HG03159 (cell line): Measurements from ENCODE around the gene RUBCNL.

ENCODE experiments used
- ATAC-seq: cut with Tn5 transposase; IDR thresholded peaks from one replicate; pipeline ENCODE4 v1.9.1; 2021; ENCODE audit warnings: mild to moderate bottlenecking, moderate library complexity; ENCODE audit not compliant: unreplicated experiment

The RUBCNL gene

DNA sequence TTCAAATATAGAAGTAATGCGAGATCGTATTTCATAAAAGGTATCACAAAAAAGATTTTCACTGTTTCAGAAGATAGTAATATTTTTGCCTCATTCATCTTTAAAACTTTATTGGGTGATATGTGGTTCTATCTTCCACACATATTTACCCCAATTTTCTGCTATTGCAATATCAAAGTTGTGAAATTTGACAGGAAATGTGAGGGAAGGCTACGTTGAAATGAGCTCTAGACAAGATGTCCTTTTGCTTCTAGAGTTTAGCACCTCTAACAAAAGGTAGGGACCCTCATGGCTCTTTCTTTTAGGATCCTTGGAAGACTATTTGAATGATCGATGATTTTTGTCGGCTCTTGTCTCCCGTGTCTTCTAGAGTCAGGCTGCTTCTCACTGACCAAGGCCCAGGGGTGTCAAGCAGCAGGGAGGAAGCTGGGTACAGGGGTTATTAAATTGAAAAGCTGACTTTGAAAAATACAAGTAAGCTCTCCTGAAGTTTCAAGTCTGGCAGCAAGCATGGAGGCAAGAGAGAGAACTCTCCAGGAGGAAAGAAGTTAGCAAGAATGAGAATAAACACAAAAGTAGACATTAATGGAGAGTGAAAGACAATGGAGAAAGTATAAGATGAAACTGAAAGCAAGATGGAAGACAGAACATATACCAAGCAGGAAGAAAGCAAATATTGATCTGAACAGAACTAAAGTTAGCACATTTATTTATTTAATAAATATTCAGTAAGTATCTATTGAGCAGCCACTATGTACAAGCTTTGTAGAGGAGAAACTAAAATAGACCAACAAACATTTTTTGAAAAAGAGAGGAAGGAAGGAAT lies 73.4 kb downstream of the RUBCNL start:
- no peak for ATAC-seq

DNA sequence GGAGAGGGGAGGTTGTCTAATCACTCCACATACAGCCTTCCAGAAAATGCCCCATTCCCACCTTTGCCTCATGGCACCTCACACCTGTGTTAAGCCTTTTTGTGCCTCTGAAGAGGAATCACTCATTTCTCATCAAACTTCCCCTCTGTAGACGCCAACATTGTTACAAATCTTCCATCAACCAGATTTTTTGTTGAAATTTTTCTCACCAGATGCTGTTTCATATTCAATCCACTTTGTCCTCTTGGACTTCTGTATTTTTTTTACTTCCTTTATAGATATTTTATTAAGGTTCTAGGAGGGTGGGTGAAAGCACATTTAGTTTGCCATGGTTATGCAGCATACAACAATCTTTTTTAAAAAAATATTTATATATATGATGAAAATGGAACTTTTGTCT lies 74.0 kb downstream of the RUBCNL start:
- no peak for ATAC-seq

DNA sequence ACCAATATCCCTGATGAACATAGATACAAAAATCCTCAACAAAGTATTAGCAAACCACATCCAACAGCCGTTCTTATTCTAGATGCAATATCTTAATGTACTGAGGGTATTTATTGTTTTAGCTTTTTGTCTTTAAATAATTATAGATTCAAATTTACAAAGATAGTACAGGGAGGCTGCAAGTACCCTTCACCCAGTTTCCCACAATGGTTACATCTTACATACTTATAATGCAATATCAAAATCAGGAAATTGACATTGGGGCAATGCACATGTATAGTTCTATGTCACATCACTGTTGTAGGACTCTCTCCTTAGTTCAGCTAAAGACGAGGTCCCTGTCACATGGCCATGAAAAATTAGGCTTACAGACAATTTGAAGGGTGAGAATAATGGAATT lies 75.8 kb downstream of the RUBCNL start:
- no peak for ATAC-seq

DNA sequence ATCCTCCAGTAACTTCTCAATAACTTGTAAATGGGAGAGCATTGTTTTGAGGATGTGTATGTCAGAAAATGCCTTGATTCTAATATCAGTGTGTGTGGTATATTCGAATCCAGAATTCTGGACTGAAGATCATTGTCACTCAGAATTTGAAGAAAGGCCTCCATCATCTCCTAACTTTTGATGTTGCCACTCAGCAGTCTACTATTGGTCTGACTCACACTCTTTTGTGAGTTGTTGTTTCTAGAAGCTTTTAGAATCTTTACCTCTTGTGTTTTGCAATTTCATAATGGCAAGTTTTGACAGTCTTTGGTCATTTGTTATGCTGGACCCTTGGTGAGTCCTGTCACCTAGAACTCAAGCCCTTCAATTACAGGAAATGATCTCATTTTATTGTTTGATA lies 77.0 kb downstream of the RUBCNL start:
- no peak for ATAC-seq

DNA sequence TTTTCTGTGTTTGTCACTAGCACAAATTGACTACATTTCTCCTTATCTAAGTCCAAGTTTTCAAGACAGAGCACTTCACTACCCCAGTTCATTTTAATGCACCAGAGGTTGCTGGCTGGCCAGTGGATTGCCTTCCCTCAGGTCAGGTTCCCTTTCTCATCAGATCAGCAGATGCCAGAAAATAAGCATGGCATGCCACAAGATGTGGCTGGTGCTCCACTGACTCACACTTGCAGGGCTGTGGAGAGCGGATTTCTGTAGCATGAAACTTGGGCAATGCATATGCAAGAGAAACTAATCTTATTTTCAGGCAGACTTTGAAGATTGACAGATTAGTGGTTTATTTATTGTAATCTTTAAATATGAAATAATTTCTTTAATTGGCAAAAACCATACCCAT lies 79.5 kb downstream of the RUBCNL start:
- ATAC-seq: no peak

DNA sequence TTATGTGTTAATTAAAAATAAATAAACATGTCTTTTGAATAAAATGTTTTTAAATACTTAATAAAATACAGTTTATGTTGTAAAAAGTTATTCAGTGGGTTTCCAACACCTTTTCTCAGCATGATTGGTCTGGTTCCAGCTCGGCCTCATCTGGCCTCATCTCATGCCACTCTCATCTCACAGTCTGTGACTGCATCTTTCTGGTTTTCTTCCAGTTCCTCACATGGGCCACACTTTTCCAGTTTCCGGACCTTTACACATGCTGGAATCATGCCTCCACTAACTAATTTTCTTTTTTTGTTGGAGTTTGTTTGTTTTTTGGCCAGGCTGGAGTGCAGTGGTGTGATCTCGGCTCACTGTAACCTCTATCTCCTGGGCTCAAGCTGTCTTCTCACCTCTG lies 82.5 kb downstream of the RUBCNL start:
- no peak for ATAC-seq

- ATAC-seq: no peak
Observed at GRCh38 chr13:46303742-46304385, 83.2 kb downstream of the RUBCNL start.

DNA sequence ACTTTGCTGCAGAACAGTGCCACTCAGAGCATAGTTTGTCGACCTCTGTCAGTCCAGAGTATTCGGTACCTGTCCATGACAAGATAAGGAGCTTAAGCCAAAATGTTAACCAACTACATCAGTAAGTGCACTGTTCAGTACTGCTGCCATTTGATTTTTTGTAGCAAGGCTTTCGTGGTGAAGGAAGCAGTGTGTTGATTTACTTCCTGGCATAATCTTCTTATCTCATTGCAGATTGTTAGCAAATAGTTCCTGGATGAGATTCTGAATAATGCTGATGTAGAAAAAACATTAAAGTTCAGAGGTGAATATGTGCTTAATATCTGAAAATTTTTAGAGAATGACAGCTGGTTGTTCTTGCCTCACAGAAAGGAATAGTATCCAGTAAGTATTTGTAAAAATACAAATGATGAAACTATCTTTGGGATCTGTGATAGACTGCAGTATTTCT lies 89.7 kb downstream of the RUBCNL start:
- ATAC-seq: no peak

GRCh38 chr13:46296921-46297320 lies 90.1 kb downstream of the RUBCNL start:
- no peak for ATAC-seq

DNA sequence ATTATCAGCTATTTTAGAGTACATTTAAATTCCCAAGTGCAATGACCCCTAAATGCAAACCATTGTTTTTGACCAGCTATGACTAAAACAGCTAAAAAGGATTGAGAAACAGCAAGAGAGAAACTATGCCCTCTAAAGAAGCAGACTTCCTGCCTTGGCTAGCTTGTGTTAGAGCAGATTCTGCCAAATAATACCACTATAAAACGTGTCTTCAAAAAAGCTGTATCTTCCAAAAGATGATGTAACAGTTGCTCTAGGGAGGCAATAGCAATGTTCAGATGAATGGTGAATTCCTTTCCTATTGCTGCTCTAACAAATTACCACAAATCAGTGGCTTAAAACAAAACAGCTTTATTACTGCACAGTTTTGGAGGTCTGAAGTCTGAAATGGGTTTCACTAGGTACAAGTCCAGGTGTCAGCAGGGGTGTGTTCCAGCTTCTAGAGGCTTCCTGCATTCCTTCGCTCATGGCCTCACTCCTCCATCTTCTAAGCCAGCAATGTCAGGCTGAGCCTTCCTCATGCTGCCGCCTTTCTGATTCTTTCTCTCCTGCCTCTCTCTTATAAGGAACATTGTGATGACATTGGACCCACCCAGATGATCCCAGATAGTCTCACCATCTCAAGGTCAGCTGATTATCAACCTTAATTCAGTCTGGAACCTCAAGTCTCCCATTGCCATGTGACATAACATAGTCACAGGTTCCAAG lies 90.8 kb downstream of the RUBCNL start:
- ATAC-seq: peak; percentile 42

DNA sequence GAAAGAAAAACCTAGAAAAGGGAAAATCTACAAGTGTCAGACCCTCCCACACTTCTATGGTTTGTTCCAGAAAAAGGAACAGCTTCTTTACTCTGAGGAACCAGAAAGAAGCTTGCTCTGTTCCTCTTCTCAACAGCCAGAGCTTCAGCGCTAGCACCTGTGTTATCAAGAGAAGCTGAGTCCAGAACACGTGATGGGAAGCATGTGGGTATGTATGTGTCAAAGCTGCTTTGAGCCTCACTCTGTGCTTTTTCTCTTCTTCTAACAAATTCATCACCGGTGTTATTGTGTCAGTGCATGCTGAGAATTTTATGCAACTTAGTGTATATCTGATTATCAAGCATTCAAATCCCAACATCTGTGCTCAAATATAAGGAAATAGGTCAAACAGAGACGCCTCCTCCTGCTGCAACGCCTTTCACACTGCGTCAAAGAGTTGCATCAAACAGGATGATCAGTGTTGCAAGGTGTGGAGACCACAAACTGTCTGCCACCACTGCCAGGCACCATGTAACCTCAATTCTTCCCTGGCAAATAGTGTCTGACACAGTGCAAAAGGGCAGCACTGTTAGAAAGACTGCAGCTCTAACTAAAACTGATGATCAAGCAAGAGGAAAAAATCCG lies 91.4 kb downstream of the RUBCNL start:
- peak; percentile 55 for ATAC-seq

DNA sequence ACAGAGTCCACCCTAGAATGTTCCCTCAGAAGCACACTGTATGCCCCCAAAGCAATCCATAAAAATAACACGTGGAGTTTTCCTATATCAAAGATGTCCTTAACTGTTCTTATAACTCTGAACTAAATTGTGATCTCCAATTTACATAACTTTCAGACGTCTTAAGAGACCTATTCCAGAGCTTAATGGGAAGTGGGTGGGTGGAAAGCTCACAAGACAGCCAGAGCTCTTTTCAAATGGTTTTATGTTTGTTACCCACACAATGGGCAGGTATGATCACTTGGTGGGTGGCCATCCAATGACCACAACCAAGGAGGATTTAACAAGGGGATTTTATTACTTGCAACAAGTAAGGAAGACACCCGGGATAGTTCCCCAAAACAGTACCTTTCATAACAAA lies 93.6 kb downstream of the RUBCNL start:
- no peak for ATAC-seq
